Endothelial cell (in vitro differentiated cells): ENCODE measurements around the gene LENG9. TPM values are rescaled to one million over a fixed set of nuclear protein-coding genes. Genes with fewer than 3 reads are reported as not detected.

Source experiments
- DNase-seq: peaks from one replicate; pipeline ENCODE4 v3.0.0; 2021; ENCODE audit warnings: low spot score
- H3K27ac Mint-ChIP-seq: one replicate; pipeline ENCODE4 v1.8.0; 2021; ENCODE audit warnings: mixed read lengths, inconsistent platforms; ENCODE audit not compliant: unreplicated experiment
- H3K27me3 Mint-ChIP-seq: one replicate; pipeline ENCODE4 v1.8.0; 2021; ENCODE audit warnings: mild to moderate bottlenecking, moderate library complexity, mixed read lengths, inconsistent platforms; ENCODE audit not compliant: unreplicated experiment
- H3K36me3 Mint-ChIP-seq: one replicate; pipeline ENCODE4 v1.8.0; 2021; ENCODE audit warnings: mild to moderate bottlenecking, low read depth, mixed read lengths, inconsistent platforms; ENCODE audit not compliant: unreplicated experiment
- H3K4me1 Mint-ChIP-seq: one replicate; pipeline ENCODE4 v1.8.0; 2021; ENCODE audit warnings: mild to moderate bottlenecking, mixed read lengths, inconsistent platforms; ENCODE audit not compliant: unreplicated experiment
- H3K4me3 Mint-ChIP-seq: one replicate; pipeline ENCODE4 v1.8.0; 2021; ENCODE audit warnings: mild to moderate bottlenecking, mixed read lengths, inconsistent platforms; ENCODE audit not compliant: unreplicated experiment
- H3K9me3 Mint-ChIP-seq: one replicate; pipeline ENCODE4 v1.8.0; 2021; ENCODE audit warnings: mixed read lengths, inconsistent platforms; ENCODE audit not compliant: unreplicated experiment
- CTCF ChIP-seq: fragments of 200-600 bp; sonication (generic); IDR thresholded peaks from one replicate; pipeline ENCODE4 v1.5.0; 2021; ENCODE audit warnings: antibody characterized with exemption; ENCODE audit not compliant: unreplicated experiment
- total RNA-seq: library from RNA; stranded (reverse); fragmentation: NEBNext Ultra II Directional; extraction: Animal tissue kit (Norgen Biotek cat#: 25700); gene quantifications from one replicate; pipeline ENCODE4 v1.2.1, GENCODE V29; 2021; ENCODE audit not compliant: unreplicated experiment

The LENG9 gene
- total RNA-seq, 1 donor from 2014 or later, result 3.4 TPM

DNA sequence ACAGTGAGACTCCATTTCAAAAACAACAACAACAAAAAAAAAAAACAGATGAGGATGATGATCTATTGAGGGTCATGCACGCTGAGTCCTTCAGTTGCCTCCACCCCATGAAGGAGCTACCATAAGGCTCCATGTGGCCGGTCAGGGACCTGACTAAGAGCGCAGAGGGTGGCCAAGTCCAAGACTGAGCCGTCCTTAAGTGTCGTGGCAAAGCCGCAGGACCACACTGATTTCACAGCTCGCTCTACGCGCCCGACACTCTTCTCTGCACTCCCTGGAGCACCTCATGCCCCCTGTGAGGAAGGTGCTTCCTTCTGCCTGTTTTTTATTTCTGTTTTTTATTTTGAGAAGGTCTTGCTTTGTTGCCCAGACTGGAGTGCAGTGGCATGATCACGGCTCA is 36.0 kb downstream of the LENG9 start:
- TF ChIP-seq CTCF, result no peak
- Mint-ChIP-seq H3K4me3 (no peak overlapping the region), H3K9me3 (no peaks in the 10 kb centered on the region), H3K27ac (no peak overlapping the region), H3K27me3 (peaks cover 8% of the 10 kb centered on the region), H3K36me3 (no peaks in the 10 kb centered on the region), H3K4me1 (peaks cover 5% of the 10 kb centered on the region)
- DNase-seq, result no peak

- no peak for TF ChIP-seq CTCF
- Mint-ChIP-seq H3K27ac (no peak overlapping the region), H3K36me3 (no peaks in the 10 kb centered on the region), H3K4me1 (peaks cover 5% of the 10 kb centered on the region), H3K27me3 (peaks cover 6% of the 10 kb centered on the region), H3K4me3 (no peak overlapping the region), H3K9me3 (no peaks in the 10 kb centered on the region)
- DNase-seq, result no peak
Measured at GRCh38 chr19:54426291-54426931, 37.2 kb downstream of the LENG9 start.

GRCh38 chr19:54425382-54425723 is 38.2 kb downstream of the LENG9 start:
- no peak overlapping the region for H3K27ac Mint-ChIP-seq
- TF ChIP-seq CTCF, result no peak
- no peaks in the 10 kb centered on the region for H3K4me1 Mint-ChIP-seq

GRCh38 chr19:54424660-54425381 is 38.8 kb downstream of the LENG9 start:
- Mint-ChIP-seq H3K36me3 (no peaks in the 10 kb centered on the region), H3K27ac (no peak overlapping the region), H3K4me1 (peaks cover under 1% of the 10 kb centered on the region), H3K27me3 (peaks cover 5% of the 10 kb centered on the region), H3K4me3 (no peak overlapping the region), H3K9me3 (no peaks in the 10 kb centered on the region)
- no peak for TF ChIP-seq CTCF
- DNase-seq, result no peak

More at GRCh38 chr19:54425382-54425723, 38.2 kb downstream of the LENG9 start:
- H3K4me3 Mint-ChIP-seq, result no peak overlapping the region
- no peaks in the 10 kb centered on the region for H3K9me3 Mint-ChIP-seq
- no peaks in the 10 kb centered on the region for H3K36me3 Mint-ChIP-seq
- peaks cover 5% of the 10 kb centered on the region for H3K27me3 Mint-ChIP-seq
- no peak for DNase-seq

GRCh38 chr19:54424201-54424600 is 39.4 kb downstream of the LENG9 start:
- Mint-ChIP-seq H3K36me3 (no peaks in the 10 kb centered on the region), H3K4me3 (no peak overlapping the region), H3K27me3 (peaks cover 3% of the 10 kb centered on the region), H3K4me1 (peaks cover 6% of the 10 kb centered on the region), H3K9me3 (no peaks in the 10 kb centered on the region), H3K27ac (no peak overlapping the region)
- TF ChIP-seq CTCF, result no peak
- DNase-seq, result no peak
